CD14-positive monocyte (primary cell): ENCODE measurements around the gene OR6Y1. TPM values are rescaled to one million over a fixed set of nuclear protein-coding genes. Genes with fewer than 3 reads are reported as not detected.

Source experiments
- DNase-seq, 3 donors: peaks; one replicate each; pipeline ENCODE4 v3.0.0-alpha.2; 2011 to 2022
- H2AFZ ChIP-seq: 2 replicates; pipeline ENCODE4 v1.6.0; 2012; ENCODE audit warnings: mild to moderate bottlenecking, low read depth, low read length, inconsistent platforms; ENCODE audit not compliant: insufficient read depth, poor library complexity, severe bottlenecking
- H3K27ac ChIP-seq, 2 donors: 1 replicate in 1 of 2; 2 replicates in 1 of 2; pipeline ENCODE4 v1.5.1; 2012 to 2013; ENCODE audit warnings: low read length in 2 of 2, control low read depth in 1 of 2, inconsistent platforms in 1 of 2, low read depth in 1 of 2, mild to moderate bottlenecking in 1 of 2
- H3K27me3 ChIP-seq, 2 donors: one replicate each; pipeline versions ENCODE4 v1.6.0 to v1.6.1; 2011 to 2013; ENCODE audit warnings: low read length in 2 of 2; ENCODE audit not compliant: control insufficient read depth in 2 of 2, insufficient read depth in 2 of 2
- H3K36me3 ChIP-seq, 2 donors: replicated peaks in 1 of 2; 1 replicate in 1 of 2; 2 replicates in 1 of 2; pipeline versions ENCODE4 v1.5.1 to v1.6.1; 2012 to 2013; ENCODE audit warnings: low read length in 2 of 2, control low read depth in 1 of 2, inconsistent platforms in 1 of 2, mild to moderate bottlenecking in 1 of 2; ENCODE audit not compliant: insufficient read depth in 2 of 2, control insufficient read depth in 1 of 2
- H3K4me1 ChIP-seq, 2 donors: 1 replicate in 1 of 2; 2 replicates in 1 of 2; pipeline versions ENCODE4 v1.5.1 to v1.6.1; 2012 to 2013; ENCODE audit warnings: low read length in 2 of 2, control low read depth in 1 of 2, inconsistent platforms in 1 of 2, mild to moderate bottlenecking in 1 of 2, moderate library complexity in 1 of 2; ENCODE audit not compliant: insufficient read depth in 2 of 2, control insufficient read depth in 1 of 2
- H3K4me2 ChIP-seq: replicated peaks from 2 replicates; pipeline ENCODE3; 2012; ENCODE audit warnings: low read length, moderate library complexity, mild to moderate bottlenecking; ENCODE audit not compliant: poor library complexity, severe bottlenecking; ENCODE audit errors: extremely low read depth
- H3K4me3 ChIP-seq, 3 experiments: fragments of 200-600 bp in 1 of 3; sonication (generic) in 1 of 3; replicated peaks in 1 of 3; 1 replicate in 2 of 3; 2 replicates in 1 of 3; pipeline ENCODE4 v1.5.1; 2011 to 2013; ENCODE audit warnings: low read length in 3 of 3, mild to moderate bottlenecking in 3 of 3, control low read depth in 2 of 3, low read depth in 2 of 3, inconsistent platforms in 1 of 3, moderate library complexity in 1 of 3
- H3K79me2 ChIP-seq: 2 replicates; pipeline ENCODE4 v1.6.0; 2012; ENCODE audit warnings: mild to moderate bottlenecking, control low read depth, inconsistent platforms, low read length, moderate library complexity; ENCODE audit not compliant: insufficient read depth
- H3K9ac ChIP-seq: 2 replicates; pipeline ENCODE4 v1.6.0; 2017; ENCODE audit warnings: low read length, mild to moderate bottlenecking; ENCODE audit not compliant: insufficient read depth, poor library complexity, severe bottlenecking
- H3K9me3 ChIP-seq, 2 donors: replicated peaks in 1 of 2; 1 replicate in 1 of 2; 2 replicates in 1 of 2; pipeline versions ENCODE4 v1.5.1 to v1.6.1; 2012 to 2013; ENCODE audit warnings: low read length in 2 of 2, control low read depth in 1 of 2; ENCODE audit not compliant: control insufficient read depth in 1 of 2, insufficient read depth in 1 of 2
- H4K20me1 ChIP-seq: 2 replicates; pipeline ENCODE4 v1.6.0; 2012; ENCODE audit warnings: mild to moderate bottlenecking, low read length, control low read depth, moderate library complexity; ENCODE audit not compliant: insufficient read depth
- H3K27ac Mint-ChIP-seq, 7 donors: one replicate each; pipeline ENCODE4 v1.8.0; 2020; ENCODE audit warnings: mild to moderate bottlenecking in 7 of 7, mixed read lengths in 7 of 7, moderate library complexity in 6 of 7, inconsistent platforms in 2 of 7
- H3K27me3 Mint-ChIP-seq, 3 donors: one replicate each; pipeline ENCODE4 v1.8.0; 2021 to 2022; ENCODE audit warnings: low read depth in 3 of 3, mild to moderate bottlenecking in 3 of 3, mixed read lengths in 3 of 3, moderate library complexity in 3 of 3, inconsistent platforms in 1 of 3
- H3K36me3 Mint-ChIP-seq, 2 donors: one replicate each; pipeline ENCODE4 v1.8.0; 2020; ENCODE audit warnings: mixed read lengths in 2 of 2, inconsistent platforms in 1 of 2, mild to moderate bottlenecking in 1 of 2
- H3K4me1 Mint-ChIP-seq: one replicate; pipeline ENCODE4 v1.8.0; 2020; ENCODE audit warnings: mild to moderate bottlenecking, mixed read lengths
- H3K4me3 Mint-ChIP-seq, 2 donors: one replicate each; pipeline ENCODE4 v1.8.0; 2020; ENCODE audit warnings: mild to moderate bottlenecking in 2 of 2, mixed read lengths in 2 of 2, moderate library complexity in 1 of 2
- H3K9me3 Mint-ChIP-seq, 7 donors: one replicate each; pipeline ENCODE4 v1.8.0; 2020 to 2022; ENCODE audit warnings: mixed read lengths in 7 of 7, mild to moderate bottlenecking in 6 of 7, moderate library complexity in 6 of 7, inconsistent platforms in 2 of 7
- CTCF ChIP-seq: fragments of 200-600 bp; IDR thresholded peaks from one replicate; pipeline ENCODE4 v1.8.0; 2022; ENCODE audit warnings: antibody characterized with exemption, mild to moderate bottlenecking
- WGBS: methylation state at CpG from one replicate; pipeline ENCODE4 v1.1.5; 2013; ENCODE audit warnings: missing lambda C conversion rate; ENCODE audit not compliant: insufficient coverage; 5-methylcytosine and 5-hydroxymethylcytosine counted together
- intact Hi-C, 2 donors: fragments of 100-400 bp; cut with micrococcal nuclease; formaldehyde crosslinking; loops; one replicate each; pipeline versions ENCODE4 v1.15.0 to v1.15.1; 2023
- polyA plus RNA-seq, 3 donors: library from polyadenylated mRNA; depleted of rRNA in 1 of 3; unstranded in 2 of 3; stranded (reverse) in 1 of 3; fragments of 300-500 nt in 2 of 3; fragments of >200 nt in 1 of 3; fragmentation: Illumina TruSeq in 2 of 3; gene quantifications; 1 replicate in 2 of 3; 2 replicates in 1 of 3; pipeline ENCODE4 v1.2.3, GENCODE V29; 2012 to 2021

The OR6Y1 gene
- polyA plus RNA-seq, 3 donors: not detected

- Histone ChIP-seq H3K27me3 (peaks cover 7 to 8% of the 10 kb centered on the region in 2 donors), H3K79me2 (no peaks in the 10 kb centered on the region), H3K4me1 (no peaks in the 10 kb centered on the region), H3K9ac (no peak overlapping the region), H4K20me1 (no peaks in the 10 kb centered on the region), H3K4me2 (no peak overlapping the region), H3K27ac (no peak overlapping the region), H3K36me3 (no peaks in the 10 kb centered on the region), H2AFZ (no peak overlapping the region), H3K9me3 (no peaks in the 10 kb centered on the region), H3K4me3 (no peak overlapping the region)
- H3K4me1 Mint-ChIP-seq: no peaks in the 10 kb centered on the region
- WGBS: 100% methylated on average over 1 of the region's 2 CpGs
- H3K9me3 Mint-ChIP-seq: peaks cover 0 to 12% (median 2%) of the 10 kb centered on the region in 7 donors
- intact Hi-C loops: no loop called here
- no peaks in the 10 kb centered on the region for H3K36me3 Mint-ChIP-seq
- peaks cover 10 to 15% (median 12%) of the 10 kb centered on the region in 3 donors for H3K27me3 Mint-ChIP-seq
- DNase-seq: no peak
- TF ChIP-seq CTCF: no peak
- no peak overlapping the region for H3K4me3 Mint-ChIP-seq
- H3K27ac Mint-ChIP-seq: no peak overlapping the region
Observed at GRCh38 chr1:158521666-158522058, 32.5 kb downstream of the OR6Y1 start.

GRCh38 chr1:158520955-158521665 lies 33.1 kb downstream of the OR6Y1 start:
- no peak overlapping the region for H3K9ac ChIP-seq
- 80% methylated on average over 2 of the region's 3 CpGs for WGBS

More at GRCh38 chr1:158520955-158521665, 33.1 kb downstream of the OR6Y1 start:
- DNase-seq: no peak
- Histone ChIP-seq H3K27ac (no peak overlapping the region), H3K27me3 (peaks cover 7 to 10% of the 10 kb centered on the region in 2 donors), H3K9me3 (no peaks in the 10 kb centered on the region), H3K4me3 (no peak overlapping the region), H3K4me2 (no peak overlapping the region), H3K79me2 (no peaks in the 10 kb centered on the region), H4K20me1 (no peaks in the 10 kb centered on the region), H2AFZ (no peak overlapping the region), H3K4me1 (no peaks in the 10 kb centered on the region), H3K36me3 (no peaks in the 10 kb centered on the region)
- no peaks in the 10 kb centered on the region for H3K4me1 Mint-ChIP-seq
- no peak for TF ChIP-seq CTCF
- no peaks in the 10 kb centered on the region for H3K36me3 Mint-ChIP-seq
- peaks cover 0 to 8% (median 2%) of the 10 kb centered on the region in 7 donors for H3K9me3 Mint-ChIP-seq
- intact Hi-C loops: no loop called here
- peaks cover 9 to 13% (median 12%) of the 10 kb centered on the region in 3 donors for H3K27me3 Mint-ChIP-seq
- no peak overlapping the region for H3K4me3 Mint-ChIP-seq
- H3K27ac Mint-ChIP-seq: no peak overlapping the region
